Heart right ventricle (tissue), 16 donors: Measurements from ENCODE around the gene TGDS. TPM values are rescaled to one million over a fixed set of nuclear protein-coding genes. Genes with fewer than 3 reads are reported as not detected.
"Not testable (repeated sequence)": the region's sequence is repeated elsewhere in the genome, so short reads cannot be mapped to it uniquely, and the experiment has no call there.

ENCODE experiments used
- ATAC-seq, 8 donors: fragments of 200-7000 bp; cut with Tn5 transposase; one replicate each; pipeline ENCODE4 v1.9.1; 2020; ENCODE audit warnings: mild to moderate bottlenecking in 8 of 8, moderate library complexity in 8 of 8, moderate number of reproducible peaks in 1 of 8
- DNase-seq, 2 donors: peaks; one replicate each; pipeline ENCODE4 v3.0.0-alpha.2; 2020
- H3K27ac ChIP-seq, 10 donors: fragments of 200-600 bp; sonication (generic) in 2 of 10; one replicate each; pipeline versions ENCODE4 v1.5.0 to v1.8.0; 2020 to 2022; ENCODE audit warnings: mild to moderate bottlenecking in 3 of 10
- H3K27me3 ChIP-seq, 7 donors: fragments of 200-600 bp; one replicate each; pipeline ENCODE4 v1.8.0; 2021 to 2022; ENCODE audit warnings: mild to moderate bottlenecking in 2 of 7
- H3K36me3 ChIP-seq, 9 donors: fragments of 200-600 bp; sonication (generic) in 1 of 9; one replicate each; pipeline versions ENCODE4 v1.5.0 to v1.8.0; 2020 to 2022; ENCODE audit warnings: mild to moderate bottlenecking in 2 of 9
- H3K4me1 ChIP-seq, 9 donors: fragments of 200-600 bp; sonication (generic) in 1 of 9; one replicate each; pipeline versions ENCODE4 v1.5.0 to v1.8.0; 2020 to 2022; ENCODE audit warnings: mild to moderate bottlenecking in 4 of 9
- H3K4me3 ChIP-seq, 10 donors: fragments of 200-600 bp; sonication (generic) in 2 of 10; one replicate each; pipeline versions ENCODE4 v1.5.0 to v1.8.0; 2020 to 2022; ENCODE audit warnings: mild to moderate bottlenecking in 7 of 10, moderate library complexity in 2 of 10
- H3K9me3 ChIP-seq, 11 donors: fragments of 200-600 bp in 10 of 11; sonication (generic) in 2 of 11; one replicate each; pipeline versions ENCODE4 v1.5.0 to v1.8.0; 2013 to 2022; ENCODE audit warnings: mild to moderate bottlenecking in 2 of 11, control low read depth in 1 of 11, moderate library complexity in 1 of 11
- WGBS, 2 donors: extraction: QIAGEN DNeasy Blood & Tissue Kit; methylation state at CpG; one replicate each; pipeline ENCODE4 v1.1.7; 2013; ENCODE audit warnings: inconsistent platforms in 1 of 2; 5-methylcytosine and 5-hydroxymethylcytosine counted together
- intact Hi-C, 10 donors: fragments of 100-400 bp; cut with DNase I; formaldehyde crosslinking; loops; one replicate each; pipeline versions ENCODE4 v1.11.1 to v1.14.2; 2022
- long read RNA-seq, 3 donors: library from polyadenylated mRNA; unstranded; transcript quantifications; one replicate each; pipeline ENCODE4 v2.0.0, GENCODE V29; 2020 to 2021
- polyA plus RNA-seq, 2 donors: library from polyadenylated mRNA; stranded (reverse); fragments of 200-250 nt; gene quantifications; one replicate each; pipeline ENCODE4 v1.2.3, GENCODE V29; 2013
- total RNA-seq, 10 donors: library from RNA; stranded (reverse); fragmentation: NEBNext Ultra II Directional in 3 of 10; extraction: Animal tissue kit (Norgen Biotek cat#: 25700) in 3 of 10; gene quantifications; one replicate each; pipeline versions ENCODE4 v1.2.1 to v1.2.4, GENCODE V29; 2021 to 2023
- TF ChIP-seq, protein P1 (sequence below), 9 donors: fragments of 200-600 bp; sonication (generic) in 2 of 9; IDR thresholded peaks; one replicate each; pipeline versions ENCODE4 v1.5.0 to v1.8.0; 2021 to 2022; ENCODE audit warnings: antibody characterized with exemption in 9 of 9, mild to moderate bottlenecking in 5 of 9, moderate library complexity in 1 of 9
- donor health status: Arrhythmogenic right ventricular cardiomyopathy.
- donor health status: ischemic (EF 13 %, LVEDD 7.1; RV severe dilation, severe dysfunction).
- donor health status: healthy with polysubstance abuse.
- donor health status: DM: no; HTN: yes; CAD: no.
- donor health status: DM: no; HTN: no; CAD: no.
- donor health status: ischemic (EF 25% LVEDD 6.9; RV normal size, moderate dysfunction).
- donor health status: ischemic (EF 25% LVEDD 5.7; RV mildly dilated, moderate dysfunction).
- donor health status: healthy.
- donor health status: DM: yes; HTN: yes; CAD: no.
- donor health status: Ischemic cardiomyopathy.
- donor health status: ischemic (EF 35%, LVEDD 5.7; RV mildly dilated, moderate dysfunction).
- donor health status: nonischemic (EF 11% LVEDD 7.7; RV severe dilation, severe dysfunction).
- donor health status: DM: yes; HTN: yes; CAD: no.
- donor health status: PGD.
- donor health status: ischemic (EF 29% LVEDD 5.4; RV normal size, mild dysfunction).
- donor health status: nonischemic (EF 23%, LVEDD 6.1; RV moderate dilation, normal function).

TGDS gene
- 1 to 10 TPM; 3.3 to 5.8 (median 4.5) TPM for total RNA-seq
- 1 to 10 TPM; 3.8 to 7.3 TPM for polyA plus RNA-seq
- long read RNA-seq, donor 1, partial matches to known transcripts = 0 of 4 reads
- long read RNA-seq, donor 1, other reads (novel, unspliced or antisense) = 1 of 4 reads
- long read RNA-seq, donor 2, partial matches to known transcripts = 0 of 5 reads
- long read RNA-seq, donor 2, other reads (novel, unspliced or antisense) = 4 of 5 reads
- long read RNA-seq, donor 3, transcript TGDS-201 (12 exons, 1,905 nt) = major isoform, 5 of 7 reads
- long read RNA-seq, donor 3, partial matches to known transcripts = 0 of 7 reads
- long read RNA-seq, donor 3, other reads (novel, unspliced or antisense) = 2 of 7 reads

DNA sequence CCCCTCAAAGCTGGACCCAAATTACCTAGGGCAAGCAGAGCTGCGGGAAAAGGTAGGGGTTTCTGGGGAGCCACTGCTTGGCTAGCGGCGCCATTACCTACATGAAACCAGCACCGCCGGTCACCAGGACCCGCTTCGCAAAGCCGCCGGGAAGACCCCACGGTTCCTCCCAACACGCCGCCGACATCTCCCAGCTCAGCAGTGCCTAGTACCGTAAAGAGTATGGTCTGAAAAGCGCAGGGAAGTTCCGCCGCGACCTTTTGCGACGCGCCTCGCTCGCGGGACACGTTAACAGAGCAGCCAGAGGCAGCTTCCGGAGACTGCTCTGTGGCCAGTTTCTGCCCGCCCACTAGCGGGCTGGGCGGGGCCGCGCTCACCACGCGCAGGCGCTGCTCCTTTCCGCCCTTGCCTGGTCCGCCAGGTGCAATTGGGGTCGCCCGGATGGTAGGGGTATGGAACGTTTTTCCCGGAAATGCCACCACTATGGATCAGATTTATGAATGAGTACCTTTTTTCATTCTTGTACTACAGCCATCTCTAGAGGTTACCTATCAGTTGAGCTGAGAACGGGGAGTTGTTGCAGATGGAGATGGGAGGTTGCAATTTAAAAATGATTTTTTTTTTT, at the start of gene TGDS:
TSS of gene TGDS (minus strand) at position 203 of the 625 bp plus-strand sequence. CDS start at position 187, 16 bp downstream.
- peak; percentile 99 to 100 (median 99) for ATAC-seq
- intact Hi-C loops = loop anchor here in 5 of 10 donors (2.0 to 10.0 kb wide), 4 partner anchors 44 to 51 kb away; no protein-coding TSS in a partner anchor
- DNase-seq = peak; percentile 91
- H3K4me1 ChIP-seq = peaks cover 4 to 35% (median 21%) of the 10 kb centered on the region in 9 donors
- peak within 1 kb of the TSS in 9 of 10 donors; percentile 67 to 95 (median 85) for H3K27ac ChIP-seq
- TF ChIP-seq, protein P1, sequence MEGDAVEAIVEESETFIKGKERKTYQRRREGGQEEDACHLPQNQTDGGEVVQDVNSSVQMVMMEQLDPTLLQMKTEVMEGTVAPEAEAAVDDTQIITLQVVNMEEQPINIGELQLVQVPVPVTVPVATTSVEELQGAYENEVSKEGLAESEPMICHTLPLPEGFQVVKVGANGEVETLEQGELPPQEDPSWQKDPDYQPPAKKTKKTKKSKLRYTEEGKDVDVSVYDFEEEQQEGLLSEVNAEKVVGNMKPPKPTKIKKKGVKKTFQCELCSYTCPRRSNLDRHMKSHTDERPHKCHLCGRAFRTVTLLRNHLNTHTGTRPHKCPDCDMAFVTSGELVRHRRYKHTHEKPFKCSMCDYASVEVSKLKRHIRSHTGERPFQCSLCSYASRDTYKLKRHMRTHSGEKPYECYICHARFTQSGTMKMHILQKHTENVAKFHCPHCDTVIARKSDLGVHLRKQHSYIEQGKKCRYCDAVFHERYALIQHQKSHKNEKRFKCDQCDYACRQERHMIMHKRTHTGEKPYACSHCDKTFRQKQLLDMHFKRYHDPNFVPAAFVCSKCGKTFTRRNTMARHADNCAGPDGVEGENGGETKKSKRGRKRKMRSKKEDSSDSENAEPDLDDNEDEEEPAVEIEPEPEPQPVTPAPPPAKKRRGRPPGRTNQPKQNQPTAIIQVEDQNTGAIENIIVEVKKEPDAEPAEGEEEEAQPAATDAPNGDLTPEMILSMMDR (IDR thresholded peaks at IDR 0.05) = peak in 4 of 9 donors; percentile 22 to 36 (median 31)
- peaks cover 0 to 28% (median 12%) of the 10 kb centered on the region in 9 donors for H3K36me3 ChIP-seq
- H3K4me3 ChIP-seq = peak within 1 kb of the TSS; percentile 26 to 98 (median 90)
- 0% methylated on average over 41 of the region's 41 CpGs for WGBS, 2 donors
- no peaks in the 10 kb centered on the region for H3K27me3 ChIP-seq
- no peaks in the 10 kb centered on the region for H3K9me3 ChIP-seq

DNA sequence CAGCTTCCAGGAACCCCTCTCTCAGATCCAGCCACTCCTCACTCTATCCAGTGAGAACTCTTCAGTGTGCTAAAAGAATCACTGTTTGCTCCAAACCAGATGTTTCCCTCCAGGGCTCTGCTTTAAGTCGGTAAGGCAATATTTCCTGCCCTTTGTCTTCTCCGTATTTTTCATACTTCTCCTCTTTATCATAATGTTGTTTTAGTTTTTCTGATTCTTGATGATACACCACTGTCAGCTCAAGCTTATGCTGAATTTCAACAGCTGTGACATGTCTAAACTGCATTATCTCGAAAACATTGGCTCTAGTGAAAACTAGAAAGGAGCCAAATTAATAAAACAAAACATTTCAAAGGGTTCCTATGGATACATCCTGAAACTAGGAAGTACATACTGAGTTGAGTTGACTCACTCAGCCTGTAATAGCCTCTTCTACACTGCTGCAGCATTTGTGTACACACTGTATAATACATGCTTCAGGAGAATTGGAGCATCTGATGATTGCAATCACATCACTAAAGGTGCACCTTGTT, 45.5 kb upstream of the TGDS start:
- DNase-seq (no peak), ATAC-seq (peak in 3 of 8 donors; percentile 49 to 56 (median 50))
- Histone ChIP-seq H3K36me3 (no peaks in the 10 kb centered on the region), H3K9me3 (peaks cover 0 to 16% (median 0%) of the 10 kb centered on the region in 11 donors), H3K4me3 (no peak overlapping the region), H3K27ac (peak overlapping the region in 1 of 10 donors; percentile 12), H3K4me1 (peaks cover 0 to 10% (median 0%) of the 10 kb centered on the region in 9 donors), H3K27me3 (no peaks in the 10 kb centered on the region)
- TF ChIP-seq, protein P1 (IDR thresholded peaks at IDR 0.05) = no peak
- WGBS, 2 donors = 40 to 47% methylated on average over 3 of the region's 3 CpGs
- intact Hi-C loops = no loop called here

GRCh38 chr13:94640721-94641120, 44.8 kb upstream of the TGDS start:
- no peak overlapping the region for H3K4me3 ChIP-seq
- 71 to 78% methylated on average over 2 of the region's 2 CpGs for WGBS, 2 donors

DNA sequence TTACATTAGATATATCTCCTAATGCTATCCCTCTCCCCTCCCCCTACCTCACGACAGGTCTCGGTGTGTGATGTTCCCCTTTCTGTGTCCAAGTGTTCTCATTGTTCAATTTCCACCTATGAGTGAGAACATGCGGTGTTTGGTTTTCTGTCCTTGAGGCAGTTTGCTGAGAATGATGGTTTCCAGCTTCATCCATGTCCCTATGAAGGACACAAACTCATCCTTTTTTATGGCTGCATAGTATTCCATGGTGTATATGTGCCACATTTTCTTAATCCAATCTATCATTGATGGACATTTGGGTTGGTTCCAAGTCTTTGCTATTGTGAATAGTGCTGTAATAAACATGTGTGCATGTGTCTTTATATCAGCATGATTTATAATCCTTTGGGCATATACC, 41.7 kb upstream of the TGDS start:
- 96 to 99% methylated on average over 3 of the region's 3 CpGs for WGBS, 2 donors
- H3K27me3 ChIP-seq, DNase-seq, intact Hi-C loops, H3K27ac ChIP-seq, H3K4me3 ChIP-seq, ATAC-seq, H3K4me1 ChIP-seq, H3K36me3 ChIP-seq: not testable (repeated sequence)
- peaks cover 0 to 22% (median 0%) of the 10 kb centered on the region in 11 donors for H3K9me3 ChIP-seq

More at GRCh38 chr13:94640721-94641120, 44.8 kb upstream of the TGDS start:
- ATAC-seq = no peak
- TF ChIP-seq, protein P1 (IDR thresholded peaks at IDR 0.05) = no peak
- Histone ChIP-seq H3K27ac (no peak overlapping the region), H3K36me3 (no peaks in the 10 kb centered on the region), H3K9me3 (peaks cover 0 to 19% (median 0%) of the 10 kb centered on the region in 11 donors), H3K4me1 (peaks cover 0 to 10% (median 0%) of the 10 kb centered on the region in 9 donors), H3K27me3 (no peaks in the 10 kb centered on the region)
- intact Hi-C loops = no loop called here
- no peak for DNase-seq
